ENCODE data around the gene CRYGN.

The CRYGN gene

GRCh38 chr7:151379534-151380198, 60.3 kb downstream of the CRYGN start:
- peak; percentile 74 for DNase-seq (ENCODE audit: low spot score)

DNA sequence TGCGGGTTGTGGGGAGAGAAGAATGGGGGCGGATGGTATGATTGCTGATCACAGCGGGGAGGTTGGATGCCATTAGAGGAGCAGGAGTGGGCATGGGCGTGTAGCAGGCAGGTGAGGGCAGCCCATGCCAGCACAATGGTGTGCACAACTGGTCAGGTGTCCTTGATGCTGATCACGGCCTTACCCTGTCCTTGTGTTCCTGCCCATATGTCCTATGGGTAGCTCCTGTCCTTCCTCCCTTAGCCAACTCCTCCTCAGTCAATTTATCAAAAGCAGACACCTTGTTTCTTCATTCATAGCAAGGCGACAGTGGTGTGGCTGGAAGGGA, 60.8 kb downstream of the CRYGN start:
- no peak for DNase-seq (ENCODE audit: low spot score)

All from iPS-NIHi11 (cell line).